ENCODE measurements around the gene CASKIN2.

- no peak for TF ChIP-seq POLR2A (IDR thresholded peaks at IDR 0.05; ENCODE audit: low read depth, low read length)
- TF ChIP-seq, protein P1, sequence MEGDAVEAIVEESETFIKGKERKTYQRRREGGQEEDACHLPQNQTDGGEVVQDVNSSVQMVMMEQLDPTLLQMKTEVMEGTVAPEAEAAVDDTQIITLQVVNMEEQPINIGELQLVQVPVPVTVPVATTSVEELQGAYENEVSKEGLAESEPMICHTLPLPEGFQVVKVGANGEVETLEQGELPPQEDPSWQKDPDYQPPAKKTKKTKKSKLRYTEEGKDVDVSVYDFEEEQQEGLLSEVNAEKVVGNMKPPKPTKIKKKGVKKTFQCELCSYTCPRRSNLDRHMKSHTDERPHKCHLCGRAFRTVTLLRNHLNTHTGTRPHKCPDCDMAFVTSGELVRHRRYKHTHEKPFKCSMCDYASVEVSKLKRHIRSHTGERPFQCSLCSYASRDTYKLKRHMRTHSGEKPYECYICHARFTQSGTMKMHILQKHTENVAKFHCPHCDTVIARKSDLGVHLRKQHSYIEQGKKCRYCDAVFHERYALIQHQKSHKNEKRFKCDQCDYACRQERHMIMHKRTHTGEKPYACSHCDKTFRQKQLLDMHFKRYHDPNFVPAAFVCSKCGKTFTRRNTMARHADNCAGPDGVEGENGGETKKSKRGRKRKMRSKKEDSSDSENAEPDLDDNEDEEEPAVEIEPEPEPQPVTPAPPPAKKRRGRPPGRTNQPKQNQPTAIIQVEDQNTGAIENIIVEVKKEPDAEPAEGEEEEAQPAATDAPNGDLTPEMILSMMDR (conservative IDR thresholded peaks at IDR 0.05; ENCODE audit: low read depth, low read length): no peak
- TF ChIP-seq RAD21 (IDR thresholded peaks at IDR 0.05; ENCODE audit: low read length): no peak
- TF ChIP-seq SMC3 (IDR thresholded peaks at IDR 0.05; ENCODE audit: low read depth, low read length): no peak
Measured at GRCh38 chr17:75491680-75492079, 23.7 kb downstream of the CASKIN2 start.

Data from IMR-90 (cell line).